Measurements from ENCODE around the gene SAMD4A.

Gene SAMD4A

GRCh38 chr14:54760866-54761575 is 194.1 kb downstream of the SAMD4A start:
- Histone ChIP-seq H3K9me3 (ENCODE audit: control insufficient read depth in 2 of 2, low read length in 2 of 2) (no peaks in the 10 kb centered on the region), H3K9ac (ENCODE audit: low read length in 2 of 2) (no peak overlapping the region), H3K4me1 (ENCODE audit: control insufficient read depth, insufficient read depth, low read length) (no peaks in the 10 kb centered on the region), H3K4me3 (ENCODE audit: low read length in 2 of 2) (no peak overlapping the region), H3K36me3 (ENCODE audit: control insufficient read depth in 2 of 2, insufficient read depth in 2 of 2, low read length in 2 of 2) (peaks cover 34 to 51% of the 10 kb centered on the region in 2 donors), H3K27me3 (ENCODE audit: control insufficient read depth in 1 of 2, insufficient read depth in 2 of 2, low read length in 2 of 2) (no peaks in the 10 kb centered on the region), H3K27ac (ENCODE audit: low read length) (no peak overlapping the region)

GRCh38 chr14:54761835-54762234 is 194.9 kb downstream of the SAMD4A start:
- no peak overlapping the region for H3K27ac ChIP-seq (ENCODE audit: low read length)
- H3K4me1 ChIP-seq (ENCODE audit: control insufficient read depth, insufficient read depth, low read length): no peaks in the 10 kb centered on the region
- no peak overlapping the region for H3K9ac ChIP-seq (ENCODE audit: low read length in 2 of 2)
- peaks cover 37 to 53% of the 10 kb centered on the region in 2 donors for H3K36me3 ChIP-seq (ENCODE audit: control insufficient read depth in 2 of 2, insufficient read depth in 2 of 2, low read length in 2 of 2)
- H3K4me3 ChIP-seq (ENCODE audit: low read length in 2 of 2): no peak overlapping the region
- no peaks in the 10 kb centered on the region for H3K27me3 ChIP-seq (ENCODE audit: control insufficient read depth in 1 of 2, insufficient read depth in 2 of 2, low read length in 2 of 2)
- no peaks in the 10 kb centered on the region for H3K9me3 ChIP-seq (ENCODE audit: control insufficient read depth in 2 of 2, low read length in 2 of 2)

- H3K9me3 ChIP-seq (ENCODE audit: control insufficient read depth in 2 of 2, low read length in 2 of 2): no peaks in the 10 kb centered on the region
- no peak overlapping the region for H3K4me3 ChIP-seq (ENCODE audit: low read length in 2 of 2)
- H3K36me3 ChIP-seq (ENCODE audit: control insufficient read depth in 2 of 2, insufficient read depth in 2 of 2, low read length in 2 of 2): peaks cover 41 to 54% of the 10 kb centered on the region in 2 donors
- no peaks in the 10 kb centered on the region for H3K27me3 ChIP-seq (ENCODE audit: control insufficient read depth in 1 of 2, insufficient read depth in 2 of 2, low read length in 2 of 2)
- no peak overlapping the region for H3K27ac ChIP-seq (ENCODE audit: low read length)
- H3K4me1 ChIP-seq (ENCODE audit: control insufficient read depth, insufficient read depth, low read length): no peaks in the 10 kb centered on the region
- H3K9ac ChIP-seq (ENCODE audit: low read length in 2 of 2): no peak overlapping the region
Observed at GRCh38 chr14:54762296-54762695, 195.4 kb downstream of the SAMD4A start.

GRCh38 chr14:54763761-54764160 is 196.8 kb downstream of the SAMD4A start:
- Histone ChIP-seq H3K36me3 (ENCODE audit: control insufficient read depth in 2 of 2, insufficient read depth in 2 of 2, low read length in 2 of 2) (peaks cover 54 to 68% of the 10 kb centered on the region in 2 donors), H3K4me3 (ENCODE audit: low read length in 2 of 2) (no peak overlapping the region)

GRCh38 chr14:54766276-54767138 is 199.6 kb downstream of the SAMD4A start:
- no peaks in the 10 kb centered on the region for H3K9me3 ChIP-seq (ENCODE audit: control insufficient read depth in 2 of 2, low read length in 2 of 2)
- H3K27me3 ChIP-seq (ENCODE audit: control insufficient read depth in 1 of 2, insufficient read depth in 2 of 2, low read length in 2 of 2): no peaks in the 10 kb centered on the region
- H3K36me3 ChIP-seq (ENCODE audit: control insufficient read depth in 2 of 2, insufficient read depth in 2 of 2, low read length in 2 of 2): peaks cover 46 to 54% of the 10 kb centered on the region in 2 donors
- peaks cover 18% of the 10 kb centered on the region for H3K4me1 ChIP-seq (ENCODE audit: control insufficient read depth, insufficient read depth, low read length)
- H3K4me3 ChIP-seq (ENCODE audit: low read length in 2 of 2): no peak overlapping the region
- no peak overlapping the region for H3K9ac ChIP-seq (ENCODE audit: low read length in 2 of 2)
- H3K27ac ChIP-seq (ENCODE audit: low read length): no peak overlapping the region

More at GRCh38 chr14:54763761-54764160, 196.8 kb downstream of the SAMD4A start:
- peaks cover 3% of the 10 kb centered on the region for H3K4me1 ChIP-seq (ENCODE audit: control insufficient read depth, insufficient read depth, low read length)
- no peaks in the 10 kb centered on the region for H3K9me3 ChIP-seq (ENCODE audit: control insufficient read depth in 2 of 2, low read length in 2 of 2)
- no peak overlapping the region for H3K27ac ChIP-seq (ENCODE audit: low read length)
- no peak overlapping the region for H3K9ac ChIP-seq (ENCODE audit: low read length in 2 of 2)
- no peaks in the 10 kb centered on the region for H3K27me3 ChIP-seq (ENCODE audit: control insufficient read depth in 1 of 2, insufficient read depth in 2 of 2, low read length in 2 of 2)

GRCh38 chr14:54767139-54767431 is 200.2 kb downstream of the SAMD4A start:
- Histone ChIP-seq H3K36me3 (ENCODE audit: control insufficient read depth in 2 of 2, insufficient read depth in 2 of 2, low read length in 2 of 2) (peaks cover 42 to 49% of the 10 kb centered on the region in 2 donors), H3K27me3 (ENCODE audit: control insufficient read depth in 1 of 2, insufficient read depth in 2 of 2, low read length in 2 of 2) (no peaks in the 10 kb centered on the region), H3K27ac (ENCODE audit: low read length) (no peak overlapping the region), H3K4me3 (ENCODE audit: low read length in 2 of 2) (no peak overlapping the region), H3K9me3 (ENCODE audit: control insufficient read depth in 2 of 2, low read length in 2 of 2) (no peaks in the 10 kb centered on the region), H3K9ac (ENCODE audit: low read length in 2 of 2) (no peak overlapping the region), H3K4me1 (ENCODE audit: control insufficient read depth, insufficient read depth, low read length) (peaks cover 21% of the 10 kb centered on the region)

DNA sequence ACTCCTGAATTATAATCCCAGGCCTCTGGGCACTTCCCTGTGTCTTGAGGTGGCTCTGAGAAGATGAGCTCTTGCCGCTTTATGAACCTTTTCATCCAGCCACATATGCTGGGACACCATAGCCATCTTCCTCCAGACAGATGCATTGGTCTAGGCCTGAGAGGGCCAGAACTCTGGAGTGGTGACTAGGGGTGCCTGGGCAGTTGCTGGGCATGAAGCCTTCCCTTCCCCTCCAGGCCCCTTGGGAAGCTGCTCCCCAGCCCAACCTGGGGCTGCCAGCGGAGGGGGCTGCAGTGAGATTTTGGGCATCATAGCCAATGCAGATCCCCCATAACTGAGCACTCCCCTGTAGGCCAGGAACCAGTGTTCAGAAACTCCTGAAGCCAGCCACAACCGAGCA is 200.5 kb downstream of the SAMD4A start:
- Histone ChIP-seq H3K27ac (ENCODE audit: low read length) (no peak overlapping the region), H3K27me3 (ENCODE audit: control insufficient read depth in 1 of 2, insufficient read depth in 2 of 2, low read length in 2 of 2) (no peaks in the 10 kb centered on the region), H3K9me3 (ENCODE audit: control insufficient read depth in 2 of 2, low read length in 2 of 2) (no peaks in the 10 kb centered on the region), H3K36me3 (ENCODE audit: control insufficient read depth in 2 of 2, insufficient read depth in 2 of 2, low read length in 2 of 2) (peaks cover 39 to 49% of the 10 kb centered on the region in 2 donors), H3K4me1 (ENCODE audit: control insufficient read depth, insufficient read depth, low read length) (peaks cover 25% of the 10 kb centered on the region), H3K9ac (ENCODE audit: low read length in 2 of 2) (no peak overlapping the region), H3K4me3 (ENCODE audit: low read length in 2 of 2) (no peak overlapping the region)

DNA sequence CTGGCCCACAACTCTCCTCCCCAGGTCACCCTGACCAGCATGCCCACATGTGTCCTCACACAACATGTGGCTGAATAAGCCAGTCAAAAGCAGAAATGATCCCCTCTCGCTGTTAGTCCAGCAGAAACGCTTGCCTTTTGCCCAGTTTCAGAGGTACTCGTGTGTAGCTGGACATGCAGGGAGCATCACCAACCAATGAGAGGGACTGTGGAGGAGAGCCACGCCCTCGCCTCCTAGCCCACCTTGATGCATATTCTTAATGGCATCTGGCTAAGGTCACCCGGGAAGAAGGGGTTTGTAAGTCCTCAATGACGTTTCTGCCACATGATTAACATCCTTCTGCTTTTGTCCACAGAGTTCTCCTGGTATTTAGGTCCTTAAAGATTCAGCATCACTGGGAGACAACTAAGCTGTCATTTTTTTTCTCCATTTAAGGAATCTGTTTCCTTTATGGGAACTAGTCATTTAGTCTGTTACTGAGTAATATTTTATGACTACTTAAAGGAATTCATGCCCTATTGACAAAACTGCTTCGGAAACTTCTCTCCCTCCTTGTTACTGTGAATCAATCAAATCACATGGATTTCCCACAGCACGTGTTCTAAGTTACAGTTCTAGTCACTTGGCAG is 201.7 kb downstream of the SAMD4A start:
- Histone ChIP-seq H3K27me3 (ENCODE audit: control insufficient read depth in 1 of 2, insufficient read depth in 2 of 2, low read length in 2 of 2) (no peaks in the 10 kb centered on the region), H3K4me1 (ENCODE audit: control insufficient read depth, insufficient read depth, low read length) (peaks cover 36% of the 10 kb centered on the region), H3K36me3 (ENCODE audit: control insufficient read depth in 2 of 2, insufficient read depth in 2 of 2, low read length in 2 of 2) (peaks cover 34 to 46% of the 10 kb centered on the region in 2 donors), H3K4me3 (ENCODE audit: low read length in 2 of 2) (no peak overlapping the region), H3K27ac (ENCODE audit: low read length) (no peak overlapping the region), H3K9me3 (ENCODE audit: control insufficient read depth in 2 of 2, low read length in 2 of 2) (no peaks in the 10 kb centered on the region), H3K9ac (ENCODE audit: low read length in 2 of 2) (no peak overlapping the region)

DNA sequence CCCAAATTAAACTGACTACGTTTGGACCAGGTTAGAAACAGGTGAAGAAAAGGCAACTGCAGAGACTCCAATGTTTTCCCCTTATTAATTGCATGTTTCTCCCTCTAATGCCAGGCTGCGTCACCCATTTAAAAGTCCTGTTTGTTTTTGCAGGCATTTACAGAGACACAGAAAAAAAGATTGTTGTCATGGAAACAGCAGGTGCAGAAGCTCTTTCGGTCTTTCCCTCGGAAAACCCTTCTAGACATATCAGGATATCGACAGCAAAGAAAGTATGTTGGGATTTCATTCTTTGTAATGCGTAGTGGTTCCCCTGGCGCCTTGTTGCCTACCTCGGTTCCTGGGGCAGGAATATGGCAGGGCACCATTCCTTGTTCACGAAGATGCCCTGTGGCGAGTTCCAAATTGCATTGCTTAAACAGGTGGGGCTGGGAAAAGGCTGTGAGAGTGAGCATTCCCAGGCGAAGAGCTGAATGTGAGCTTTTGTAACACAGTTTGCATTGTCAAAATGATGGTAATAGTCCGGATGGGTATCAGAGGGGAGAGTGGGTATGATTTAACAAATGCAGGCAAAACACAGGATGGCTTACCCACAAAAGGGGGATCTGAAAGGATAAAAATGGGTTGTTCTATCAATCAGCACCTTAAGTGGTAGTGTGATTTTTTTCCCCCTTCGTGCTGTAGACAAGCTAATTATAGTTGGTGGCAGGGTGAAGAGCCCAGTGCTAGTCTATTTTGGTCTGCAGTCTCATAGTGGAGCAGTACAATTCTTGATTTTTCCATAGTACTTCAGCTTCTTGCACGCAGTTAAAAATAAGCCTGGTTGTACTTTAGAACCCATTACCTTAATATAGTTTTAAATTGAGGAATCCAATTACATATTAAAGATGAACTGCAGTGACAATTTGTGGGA is 203.3 kb downstream of the SAMD4A start:
- Histone ChIP-seq H3K27me3 (ENCODE audit: control insufficient read depth in 1 of 2, insufficient read depth in 2 of 2, low read length in 2 of 2) (no peaks in the 10 kb centered on the region), H3K36me3 (ENCODE audit: control insufficient read depth in 2 of 2, insufficient read depth in 2 of 2, low read length in 2 of 2) (peaks cover 28 to 35% of the 10 kb centered on the region in 2 donors), H3K4me1 (ENCODE audit: control insufficient read depth, insufficient read depth, low read length) (peaks cover 42% of the 10 kb centered on the region), H3K4me3 (ENCODE audit: low read length in 2 of 2) (no peak overlapping the region), H3K9ac (ENCODE audit: low read length in 2 of 2) (no peak overlapping the region), H3K27ac (ENCODE audit: low read length) (peak overlapping the region; percentile 18), H3K9me3 (ENCODE audit: control insufficient read depth in 2 of 2, low read length in 2 of 2) (no peaks in the 10 kb centered on the region)

GRCh38 chr14:54771411-54772027 is 204.6 kb downstream of the SAMD4A start:
- Histone ChIP-seq H3K4me1 (ENCODE audit: control insufficient read depth, insufficient read depth, low read length) (peaks cover 55% of the 10 kb centered on the region), H3K4me3 (ENCODE audit: low read length in 2 of 2) (no peak overlapping the region), H3K27ac (ENCODE audit: low read length) (peak overlapping the region; percentile 88), H3K9me3 (ENCODE audit: control insufficient read depth in 2 of 2, low read length in 2 of 2) (no peaks in the 10 kb centered on the region), H3K36me3 (ENCODE audit: control insufficient read depth in 2 of 2, insufficient read depth in 2 of 2, low read length in 2 of 2) (peaks cover 27 to 28% of the 10 kb centered on the region in 2 donors), H3K9ac (ENCODE audit: low read length in 2 of 2) (peak overlapping the region in 1 of 2 donors; percentile 76), H3K27me3 (ENCODE audit: control insufficient read depth in 1 of 2, insufficient read depth in 2 of 2, low read length in 2 of 2) (no peaks in the 10 kb centered on the region)
